T-cell (primary cell): Measurements from ENCODE around the gene HSFX2. TPM values are rescaled to one million over a fixed set of nuclear protein-coding genes. Genes with fewer than 3 reads are reported as not detected.
"Not testable (repeated sequence)": the region's sequence is repeated elsewhere in the genome, so short reads cannot be mapped to it uniquely, and the experiment has no call there.

ENCODE experiments used
- ATAC-seq, 4 experiments: fragments of 200-7000 bp in 3 of 4; fragments of 150-1000 bp in 1 of 4; cut with Tn5 transposase; replicated peaks in 1 of 4; 1 replicate in 3 of 4; 2 replicates in 1 of 4; pipeline ENCODE4 v1.10.0; 2021; ENCODE audit warnings: moderate library complexity in 3 of 4, mild to moderate bottlenecking in 2 of 4, moderate number of reproducible peaks in 1 of 4
- CTCF ChIA-PET, 2 donors: fragments of 300-600 bp; sonication (Branson Sonifier 250); formaldehyde crosslinking; loops; one replicate each; lab custom pipeline; 2022; ENCODE audit warnings: antibody characterized with exemption in 2 of 2; lab: Charles Lee
- POLR2A ChIA-PET, 2 donors: fragments of 300-600 bp; sonication (Branson Sonifier 250); formaldehyde crosslinking; loops; one replicate each; lab custom pipeline; 2022; ENCODE audit warnings: antibody characterized with exemption in 2 of 2; lab: Charles Lee
- DNase-seq, 35 experiments: peaks; one replicate each; pipeline versions ENCODE4 v3.0.0 to v3.0.0-alpha.2; 2013 to 2023
- H3K27ac ChIP-seq: one replicate; pipeline ENCODE4 v1.5.1; 2013; ENCODE audit warnings: low read length
- H3K27me3 ChIP-seq, 2 experiments: replicated peaks in 1 of 2; 1 replicate in 1 of 2; 2 replicates in 1 of 2; pipeline versions ENCODE4 v1.6.1 to v1.7.0; 2013; ENCODE audit warnings: low read length in 1 of 2, mixed read lengths in 1 of 2; ENCODE audit not compliant: control insufficient read depth in 2 of 2, insufficient read depth in 2 of 2; ENCODE audit errors: extremely low read depth in 1 of 2
- H3K36me3 ChIP-seq, 2 donors: 1 replicate in 1 of 2; 2 replicates in 1 of 2; pipeline versions ENCODE4 v1.6.1 to v1.7.0; 2013; ENCODE audit warnings: low read length in 1 of 2; ENCODE audit not compliant: control insufficient read depth in 2 of 2, insufficient read depth in 1 of 2; ENCODE audit errors: extremely low read depth in 1 of 2
- H3K4me1 ChIP-seq, 2 experiments: 1 replicate in 1 of 2; 2 replicates in 1 of 2; pipeline versions ENCODE4 v1.6.1 to v1.7.0; 2013; ENCODE audit warnings: low read length in 2 of 2, mixed read lengths in 1 of 2; ENCODE audit not compliant: insufficient read depth in 2 of 2, control insufficient read depth in 1 of 2; ENCODE audit errors: extremely low read depth in 1 of 2
- H3K4me3 ChIP-seq, 2 donors: 1 replicate in 1 of 2; 2 replicates in 1 of 2; pipeline versions ENCODE4 v1.5.1 to v1.7.0; 2013; ENCODE audit warnings: mild to moderate bottlenecking in 2 of 2, low read length in 1 of 2, moderate library complexity in 1 of 2; ENCODE audit not compliant: control insufficient read depth in 1 of 2; ENCODE audit errors: extremely low read depth in 1 of 2
- H3K9me3 ChIP-seq: 2 replicates; pipeline ENCODE4 v1.7.0; 2013
- H3K27ac Mint-ChIP-seq, 2 donors: one replicate each; pipeline ENCODE4 v1.8.0; 2020 to 2021; ENCODE audit warnings: mild to moderate bottlenecking in 2 of 2, mixed read lengths in 2 of 2
- H3K27me3 Mint-ChIP-seq, 2 donors: one replicate each; pipeline ENCODE4 v1.8.0; 2021 to 2022; ENCODE audit warnings: mixed read lengths in 2 of 2
- H3K36me3 Mint-ChIP-seq: one replicate; pipeline ENCODE4 v1.8.0; 2021; ENCODE audit warnings: mixed read lengths
- H3K4me1 Mint-ChIP-seq, 3 donors: one replicate each; pipeline ENCODE4 v1.8.0; 2020 to 2022; ENCODE audit warnings: mixed read lengths in 3 of 3, mild to moderate bottlenecking in 1 of 3
- H3K4me3 Mint-ChIP-seq, 3 donors: one replicate each; pipeline ENCODE4 v1.8.0; 2020 to 2022; ENCODE audit warnings: mild to moderate bottlenecking in 3 of 3, mixed read lengths in 3 of 3, moderate library complexity in 3 of 3
- H3K9me3 Mint-ChIP-seq, 3 donors: one replicate each; pipeline ENCODE4 v1.8.0; 2020 to 2022; ENCODE audit warnings: mixed read lengths in 3 of 3
- WGBS: methylation state at CpG from one replicate; pipeline ENCODE4 v1.1.5; 2013; ENCODE audit warnings: missing lambda C conversion rate; ENCODE audit not compliant: insufficient coverage; 5-methylcytosine and 5-hydroxymethylcytosine counted together
- total RNA-seq, 35 experiments: library from RNA in 6 of 35; stranded (reverse) in 6 of 35; fragments of 120-200 nt in 1 of 35; gene quantifications; one replicate each; pipeline versions ENCODE4 v1.2.1 to v1.2.4 and lab custom pipeline; 2013 to 2026

Gene HSFX2
- total RNA-seq, 5 donors from 2014 or later (not counting 1 experiment from before 2014, with no cell fraction given) = not detected

- H3K4me3 ChIP-seq, H3K9me3 Mint-ChIP-seq, H3K27ac Mint-ChIP-seq, DNase-seq, H3K36me3 ChIP-seq, H3K4me3 Mint-ChIP-seq, H3K4me1 ChIP-seq, H3K27me3 Mint-ChIP-seq, H3K36me3 Mint-ChIP-seq, POLR2A ChIA-PET, H3K4me1 Mint-ChIP-seq, CTCF ChIA-PET, H3K27me3 ChIP-seq, H3K9me3 ChIP-seq, H3K27ac ChIP-seq: not testable (repeated sequence)
- peak in 1 of 4 experiments; percentile 43 for ATAC-seq
- no CpG with 5 or more reads among the region's 1 CpG for WGBS
Measured at GRCh38 chrX:149546962-149547361, 48.2 kb downstream of the HSFX2 start.

- H3K27me3 ChIP-seq, H3K4me3 ChIP-seq, H3K9me3 ChIP-seq, H3K9me3 Mint-ChIP-seq, CTCF ChIA-PET, H3K27ac ChIP-seq, H3K36me3 Mint-ChIP-seq, POLR2A ChIA-PET, H3K27me3 Mint-ChIP-seq, ATAC-seq, H3K4me1 Mint-ChIP-seq, H3K36me3 ChIP-seq, H3K4me3 Mint-ChIP-seq: not testable (repeated sequence)
- no CpG with 5 or more reads among the region's 29 CpGs for WGBS
- DNase-seq = peak in 2 of 35 experiments; percentile 12 to 31
- peak overlapping the region in 1 of 2 donors; percentile 48 for H3K27ac Mint-ChIP-seq
- H3K4me1 ChIP-seq = peaks cover 3 to 11% of the 10 kb centered on the region in 2 experiments
Measured at GRCh38 chrX:149545545-149546543, 49.3 kb downstream of the HSFX2 start.

Other genes starting within 250 kb of the HSFX2 start
- 100 to 1,000 TPM; 152 to 402 (median 182) TPM for gene IDS, start 90.0 kb downstream of the HSFX2 start, total RNA-seq
- gene EOLA1, start 54.3 kb downstream of the HSFX2 start, total RNA-seq = 10 to 100 TPM; 24.1 to 79.0 (median 39.4) TPM
- gene HSFX3, start 45.4 kb downstream of the HSFX2 start, total RNA-seq = not detected
- gene MAGEA9B, start 7.9 kb downstream of the HSFX2 start, total RNA-seq = not detected
- gene TMEM185A, start 36.5 kb upstream of the HSFX2 start, total RNA-seq = 10 to 100 TPM; 13.8 to 26.5 (median 25.6) TPM
- not detected for gene MAGEA11, start 116.7 kb upstream of the HSFX2 start, total RNA-seq
- gene HSFX1, start 178.8 kb upstream of the HSFX2 start, total RNA-seq = 1 to 10 TPM in 3 of 5 donors, under 1 TPM in 2; 0.50 to 3.2 (median 1.8) TPM
- gene MAGEA9, start 186.6 kb upstream of the HSFX2 start, total RNA-seq = not detected